A549 (cell line): ENCODE results near the gene CCDC134. TPM values are rescaled to one million over a fixed set of nuclear protein-coding genes. Genes with fewer than 3 reads are reported as not detected.

Source experiments
- ATAC-seq, 2 experiments: fragments of 200-7000 bp in 1 of 2; fragments of >200 bp in 1 of 2; cut with Nextera tagmentation in 1 of 2; cut with Tn5 transposase in 1 of 2; 3 replicates each; pipeline versions ENCODE4 v1.8.0 to v1.9.1; 2018 to 2020; ENCODE audit warnings: mild to moderate bottlenecking in 1 of 2, moderate library complexity in 1 of 2
- CTCF ChIA-PET: fragments of 300-600 bp; sonication (Branson Sonifier 250); formaldehyde crosslinking; extraction: SDS; loops from one replicate; lab custom pipeline; 2021; ENCODE audit warnings: antibody characterized with exemption, inconsistent platforms; lab: Yijun Ruan, JAX
- POLR2A ChIA-PET: fragments of 350-600 bp; formaldehyde crosslinking; extraction: SDS; loops from one replicate; lab custom pipeline; 2021; ENCODE audit warnings: antibody characterized with exemption, inconsistent platforms; lab: Yijun Ruan, JAX
- DNase-seq, 2 experiments: peaks; one replicate each; pipeline versions ENCODE4 v3.0.0 to v3.0.0-alpha.2; 2011 to 2016; ENCODE audit warnings: low read depth in 1 of 2, low spot score in 1 of 2
- FAIRE-seq: peaks from 2 replicates; lab custom pipeline; 2011; peaks lifted over from hg19 to GRCh38; lab: Jason Lieb, UNC
- H3K27ac ChIP-seq, 2 experiments: fragments of >200 bp; sonication (Bioruptor Twin); formaldehyde crosslinking; 3 replicates each; pipeline ENCODE4 v1.5.1; 2016 to 2017
- H3K4me1 ChIP-seq: fragments of >200 bp; sonication (Bioruptor Twin); formaldehyde crosslinking; 3 replicates; pipeline ENCODE4 v1.6.1; 2016
- H3K4me2 ChIP-seq: fragments of >200 bp; sonication (Bioruptor Twin); formaldehyde crosslinking; 3 replicates; pipeline ENCODE4 v1.6.1; 2016
- H3K4me3 ChIP-seq: fragments of >200 bp; sonication (Bioruptor Twin); formaldehyde crosslinking; 3 replicates; pipeline ENCODE4 v1.5.1; 2016
- H3K9me3 ChIP-seq: fragments of >200 bp; sonication (Bioruptor Twin); formaldehyde crosslinking; 3 replicates; pipeline ENCODE4 v1.6.1; 2016
- ATOH8 ChIP-seq: fragments of 250-450 bp; sonication (Bioruptor Pico); IDR thresholded peaks from 2 replicates; pipeline ENCODE4 v1.5.0; 2020; ENCODE audit warnings: low read depth, mild to moderate bottlenecking, moderate library complexity
- CBX8 ChIP-seq: fragments of 200-600 bp; sonication (generic); IDR thresholded peaks from 2 replicates; pipeline ENCODE4 v1.6.1; 2016
- CTCF ChIP-seq: fragments of >200 bp; sonication (Bioruptor Twin); formaldehyde crosslinking; IDR thresholded peaks from 3 replicates; pipeline ENCODE4 v1.5.1; 2016
- ELK1 ChIP-seq: fragments of 150-350 bp; IDR thresholded peaks from 2 replicates; pipeline ENCODE4 v1.6.1; 2014; ENCODE audit warnings: low read depth, mild to moderate bottlenecking, low read length
- ESRRA ChIP-seq: fragments of 150-350 bp; IDR thresholded peaks from 2 replicates; pipeline ENCODE4 v1.6.1; 2014; ENCODE audit warnings: mild to moderate bottlenecking, low read length, borderline replicate concordance
- FOSL2 ChIP-seq, 2 experiments: fragments of 450-650 bp in 1 of 2; fragments of >200 bp in 1 of 2; sonication (Bioruptor Twin) in 1 of 2; formaldehyde crosslinking; IDR thresholded peaks; 2 replicates each; pipeline versions ENCODE4 v1.5.0 to v1.6.1; 2016 to 2020; ENCODE audit warnings: mild to moderate bottlenecking in 1 of 2, moderate library complexity in 1 of 2
- FOXS1 ChIP-seq: fragments of 250-450 bp; sonication (Bioruptor Pico); IDR thresholded peaks from 2 replicates; pipeline ENCODE4 v1.5.0; 2020; ENCODE audit warnings: mild to moderate bottlenecking, moderate library complexity
- HES2 ChIP-seq: fragments of >200 bp; sonication (Bioruptor Twin); formaldehyde crosslinking; IDR thresholded peaks from 2 replicates; pipeline ENCODE4 v1.6.1; 2016
- HEYL ChIP-seq: fragments of 250-450 bp; sonication (Bioruptor Pico); IDR thresholded peaks from 2 replicates; pipeline ENCODE4 v1.8.0; 2021; ENCODE audit warnings: mild to moderate bottlenecking, moderate library complexity
- HOXA7 ChIP-seq: fragments of 250-450 bp; sonication (Bioruptor Pico); IDR thresholded peaks from 2 replicates; pipeline ENCODE4 v1.5.0; 2020; ENCODE audit warnings: mild to moderate bottlenecking, moderate library complexity
- HOXB5 ChIP-seq: fragments of 250-450 bp; sonication (Bioruptor Pico); IDR thresholded peaks from 2 replicates; pipeline ENCODE4 v1.5.0; 2020; ENCODE audit warnings: mild to moderate bottlenecking, moderate library complexity
- JUN ChIP-seq, 2 experiments: fragments of >200 bp; sonication (Bioruptor Twin); formaldehyde crosslinking; IDR thresholded peaks; 2 replicates in 1 of 2; 3 replicates in 1 of 2; pipeline ENCODE4 v1.6.1; 2016 to 2017
- MAX ChIP-seq: IDR thresholded peaks from 2 replicates; pipeline ENCODE4 v1.6.1; 2012
- NFE2L2 ChIP-seq: fragments of 150-350 bp; conservative IDR thresholded peaks from 2 replicates; pipeline ENCODE4 v1.6.1; 2014; ENCODE audit warnings: low read length
- NPAS2 ChIP-seq: fragments of 250-450 bp; sonication (Bioruptor Pico); IDR thresholded peaks from 2 replicates; pipeline ENCODE4 v1.8.0; 2022; ENCODE audit warnings: mild to moderate bottlenecking, moderate library complexity, borderline replicate concordance
- NR3C1 ChIP-seq: fragments of >200 bp; sonication (Bioruptor Twin); formaldehyde crosslinking; IDR thresholded peaks from 3 replicates; pipeline ENCODE4 v1.6.1; 2017
- PBX3 ChIP-seq: IDR thresholded peaks from 2 replicates; pipeline ENCODE4 v1.6.1; 2012
- PHF8 ChIP-seq: fragments of 200-600 bp; sonication (generic); IDR thresholded peaks from 2 replicates; pipeline ENCODE4 v1.6.1; 2016; ENCODE audit warnings: low read depth, mild to moderate bottlenecking, antibody characterized with exemption, moderate library complexity, borderline replicate concordance
- RAD21 ChIP-seq, 2 experiments: fragments of >200 bp in 1 of 2; sonication (Bioruptor Twin) in 1 of 2; formaldehyde crosslinking in 1 of 2; IDR thresholded peaks in 1 of 2; conservative IDR thresholded peaks in 1 of 2; 2 replicates in 1 of 2; 3 replicates in 1 of 2; pipeline ENCODE4 v1.6.1; 2012 to 2018; ENCODE audit warnings: inconsistent platforms in 1 of 2
- RFX5 ChIP-seq: fragments of 450-650 bp; IDR thresholded peaks from 2 replicates; pipeline ENCODE4 v1.7.1; 2014; ENCODE audit warnings: antibody characterized with exemption, mild to moderate bottlenecking, moderate library complexity
- RNF2 ChIP-seq: fragments of 200-600 bp; sonication (generic); IDR thresholded peaks from 2 replicates; pipeline ENCODE4 v1.6.1; 2016; ENCODE audit warnings: low read depth, mild to moderate bottlenecking, antibody characterized with exemption, moderate library complexity, borderline replicate concordance
- SMC3 ChIP-seq: fragments of >200 bp; sonication (Bioruptor Twin); formaldehyde crosslinking; IDR thresholded peaks from 3 replicates; pipeline ENCODE4 v1.6.1; 2018; ENCODE audit warnings: inconsistent platforms
- SREBF2 ChIP-seq: fragments of 450-650 bp; IDR thresholded peaks from 2 replicates; pipeline ENCODE4 v1.6.1; 2014; ENCODE audit warnings: mild to moderate bottlenecking, moderate library complexity
- USF2 ChIP-seq: fragments of 450-650 bp; IDR thresholded peaks from 2 replicates; pipeline ENCODE4 v1.6.1; 2014; ENCODE audit warnings: antibody characterized with exemption
- ZC3H11A ChIP-seq: fragments of 450-650 bp; IDR thresholded peaks from 2 replicates; pipeline ENCODE4 v1.6.1; 2014; ENCODE audit warnings: antibody characterized with exemption, mild to moderate bottlenecking
- ZFP36 ChIP-seq: fragments of 450-650 bp; IDR thresholded peaks from 2 replicates; pipeline ENCODE4 v1.6.1; 2014; ENCODE audit warnings: borderline replicate concordance; ENCODE audit not compliant: partially characterized antibody
- ZSCAN20 ChIP-seq: fragments of 250-450 bp; sonication (Bioruptor Pico); IDR thresholded peaks from 2 replicates; pipeline ENCODE4 v1.8.0; 2022; ENCODE audit warnings: mild to moderate bottlenecking, moderate library complexity
- WGBS: methylation state at CpG from one replicate; pipeline ENCODE4 v1.1.6; 2017; ENCODE audit errors: missing lambda C conversion rate; 5-methylcytosine and 5-hydroxymethylcytosine counted together
- polyA plus RNA-seq, 4 experiments: library from polyadenylated mRNA; depleted of rRNA in 3 of 4; stranded (reverse); fragments of >200 nt; fragmentation: RNase III in 1 of 4; extraction: RNeasy Plus Mini Kit Qiagen cat#74134 plus additional on column Dnase treatment in 1 of 4; gene quantifications; 2 replicates in 3 of 4; 3 replicates in 1 of 4; pipeline ENCODE4 v1.2.3, GENCODE V29; 2011 to 2017

The CCDC134 gene
- polyA plus RNA-seq, 2 of the 4 experiments (the other 2 are of a cell fraction): 2.5 to 4.5 TPM

- ATAC-seq: no peak; a peak in 1 of 6 replicates
- FAIRE-seq: no peak
- Histone ChIP-seq H3K4me1 (no peaks in the 10 kb centered on the region), H3K9me3 (no peaks in the 10 kb centered on the region), H3K27ac (no peak overlapping the region), H3K4me3 (no peak overlapping the region), H3K4me2 (no peak overlapping the region)
- no peak for DNase-seq
- ChIA-PET POLR2A (interaction anchor here (1.3 to 1.5 kb wide), 2 partner anchors 17 to 19 kb away, joined by 3 to 4 read pairs; partner anchors contain the start of gene CCDC134), CTCF (interaction anchor here (1.5 kb wide), 1 partner anchor 86 kb away, joined by 5 read pairs; no protein-coding TSS in a partner anchor)
- WGBS: 85% methylated on average over 6 of the region's 6 CpGs
- no peak for TF ChIP-seq NR3C1
- no peak for TF ChIP-seq ZFP36
- no peak for TF ChIP-seq FOXS1 (CRISPR knock-in tag)
- no peak for TF ChIP-seq ZSCAN20 (CRISPR knock-in tag)
- TF ChIP-seq SMC3: no peak
- TF ChIP-seq NPAS2: no peak
- TF ChIP-seq PBX3: no peak
- TF ChIP-seq PHF8: no peak
- no peak for TF ChIP-seq NFE2L2
These were observed 18.2 kb upstream of the CCDC134 start for GRCh38 chr22:41782316-41782715.

GRCh38 chr22:41782751-41783150 lies 17.7 kb upstream of the CCDC134 start:
- POLR2A ChIA-PET: interaction anchor here (1.3 to 1.5 kb wide), 2 partner anchors 17 to 18 kb away, joined by 3 to 4 read pairs; partner anchors contain the start of gene CCDC134
- CTCF ChIA-PET: interaction anchor here (0.6 to 1.5 kb wide), 2 partner anchors 13 to 86 kb away, joined by 3 to 5 read pairs; no protein-coding TSS in a partner anchor
- Histone ChIP-seq H3K4me2 (no peak overlapping the region), H3K27ac (no peak overlapping the region), H3K4me1 (no peaks in the 10 kb centered on the region), H3K9me3 (no peaks in the 10 kb centered on the region), H3K4me3 (no peak overlapping the region)
- ATAC-seq: no peak
- no peak for FAIRE-seq
- TF ChIP-seq FOSL2 (IDR thresholded peaks at IDR 0.05) (no peak), FOSL2 (CRISPR knock-in tag; IDR thresholded peaks at IDR 0.05) (no peak), SMC3 (no peak), RNF2 (no peak), ZFP36 (no peak), MAX (no peak), ELK1 (no peak)
- 71% methylated on average over 2 of the region's 2 CpGs for WGBS
- DNase-seq: no peak

GRCh38 chr22:41787331-41787730 lies 13.1 kb upstream of the CCDC134 start:
- WGBS: 77% methylated on average over 2 of the region's 2 CpGs
- ChIA-PET POLR2A (interaction anchor here (1.2 kb wide), 1 partner anchor 13 kb away, joined by 4 read pairs; the partner anchor contains the start of gene CCDC134), CTCF (interaction anchor here (0.6 to 2.3 kb wide), 4 partner anchors 20 to 186 kb away, joined by 3 to 6 read pairs (median 3); no protein-coding TSS in a partner anchor)
- Histone ChIP-seq H3K9me3 (no peaks in the 10 kb centered on the region), H3K4me1 (no peaks in the 10 kb centered on the region), H3K27ac (no peak overlapping the region), H3K4me3 (no peak overlapping the region), H3K4me2 (no peak overlapping the region)
- FAIRE-seq (no peak), ATAC-seq (no peak), DNase-seq (no peak)
- TF ChIP-seq JUN (IDR thresholded peaks at IDR 0.05): no peak
- no peak for TF ChIP-seq HEYL
- no peak for TF ChIP-seq ESRRA
- TF ChIP-seq CBX8: no peak
- no peak for TF ChIP-seq MAX
- no peak for TF ChIP-seq RAD21 (conservative IDR thresholded peaks at IDR 0.05 in 1 of 2, IDR thresholded peaks at IDR 0.05 in 1 of 2)
- TF ChIP-seq USF2: no peak
- TF ChIP-seq CTCF: no peak
- TF ChIP-seq HOXB5 (CRISPR knock-in tag): no peak
- TF ChIP-seq HOXA7 (CRISPR knock-in tag): no peak
- no peak for TF ChIP-seq SREBF2
- no peak for TF ChIP-seq HES2
- no peak for TF ChIP-seq ATOH8 (CRISPR knock-in tag)
- TF ChIP-seq RFX5: no peak
- no peak for TF ChIP-seq NR3C1
- TF ChIP-seq ZC3H11A: no peak
